ENCODE results near the gene KHNYN. TPM values are rescaled to one million over a fixed set of nuclear protein-coding genes. Genes with fewer than 3 reads are reported as not detected.

Gene KHNYN
- total and polyA plus RNA-seq, 2 experiments from 2014 or later, result 2.7 to 28.1 TPM

- no peaks in the 10 kb centered on the region for H3K36me3 Mint-ChIP-seq (ENCODE audit: low read depth)
- peaks cover 5% of the 10 kb centered on the region for H3K4me1 Mint-ChIP-seq
- no peak overlapping the region for H3K4me2 ChIP-seq
- H3K27me3 ChIP-seq (ENCODE audit: insufficient read depth), result peaks cover 31% of the 10 kb centered on the region
- no peak overlapping the region for H3K4me3 ChIP-seq
- no peak for TF ChIP-seq REST (IDR thresholded peaks at IDR 0.05; ENCODE audit: unreplicated experiment)
- no peaks in the 10 kb centered on the region for H4K20me1 ChIP-seq (replicated peaks; ENCODE audit: insufficient read depth)
- no peaks in the 10 kb centered on the region for H3F3A ChIP-seq (replicated peaks; ENCODE audit: low read depth)
- H3K4me1 ChIP-seq (ENCODE audit: insufficient read depth), result no peaks in the 10 kb centered on the region
- no peak overlapping the region for H3K27ac ChIP-seq (ENCODE audit: low read depth)
- no peaks in the 10 kb centered on the region; the same call in 2 of the 3 replicates for H3K9me3 Mint-ChIP-seq
- no peaks in the 10 kb centered on the region for H3K79me2 ChIP-seq (replicated peaks; ENCODE audit: insufficient read depth)
- peaks cover 9% of the 10 kb centered on the region for H3K27me3 Mint-ChIP-seq (ENCODE audit: insufficient read depth, low read depth, poor library complexity)
- no peak overlapping the region for H3K27ac Mint-ChIP-seq
- DNase-seq (ENCODE audit: low spot score), result no peak
- H3K36me3 ChIP-seq (ENCODE audit: insufficient read depth), result no peaks in the 10 kb centered on the region
- no peak overlapping the region for H2AFZ ChIP-seq
- ATAC-seq, result no peak
- no peak overlapping the region for H3K4me3 Mint-ChIP-seq
- no peaks in the 10 kb centered on the region for H3K9me2 ChIP-seq (ENCODE audit: insufficient read depth)
Observed at GRCh38 chr14:24422261-24422660, 7.5 kb upstream of the KHNYN start.

- no peak for DNase-seq (ENCODE audit: low spot score)
- no peaks in the 10 kb centered on the region for H3K9me3 Mint-ChIP-seq
Observed at GRCh38 chr14:24422694-24423601, 6.8 kb upstream of the KHNYN start.

More at GRCh38 chr14:24422694-24423601, 6.8 kb upstream of the KHNYN start:
- Histone ChIP-seq H3K4me1 (ENCODE audit: insufficient read depth) (no peaks in the 10 kb centered on the region), H3F3A (replicated peaks; ENCODE audit: low read depth) (no peaks in the 10 kb centered on the region), H3K4me3 (no peak overlapping the region), H3K36me3 (ENCODE audit: insufficient read depth) (no peaks in the 10 kb centered on the region), H3K9me2 (ENCODE audit: insufficient read depth) (no peaks in the 10 kb centered on the region), H4K20me1 (replicated peaks; ENCODE audit: insufficient read depth) (no peaks in the 10 kb centered on the region), H3K27ac (ENCODE audit: low read depth) (no peak overlapping the region), H3K4me2 (no peak overlapping the region), H3K79me2 (replicated peaks; ENCODE audit: insufficient read depth) (no peaks in the 10 kb centered on the region), H3K27me3 (ENCODE audit: insufficient read depth) (peaks cover 33% of the 10 kb centered on the region), H2AFZ (no peak overlapping the region)
- Mint-ChIP-seq H3K27me3 (ENCODE audit: insufficient read depth, low read depth, poor library complexity) (peaks cover 9% of the 10 kb centered on the region), H3K4me3 (no peak overlapping the region), H3K36me3 (ENCODE audit: low read depth) (no peaks in the 10 kb centered on the region), H3K27ac (no peak overlapping the region), H3K4me1 (peaks cover 8% of the 10 kb centered on the region)
- TF ChIP-seq JUNB (IDR thresholded peaks at IDR 0.05; ENCODE audit: unreplicated experiment) (no peak), REST (IDR thresholded peaks at IDR 0.05; ENCODE audit: unreplicated experiment) (no peak), ZNF331 (CRISPR knock-in tag; IDR thresholded peaks at IDR 0.05; ENCODE audit: low read depth) (no peak), EZH2 (IDR thresholded peaks at IDR 0.05; ENCODE audit: low read depth, unreplicated experiment) (no peak), STAT1 (IDR thresholded peaks at IDR 0.05; ENCODE audit: unreplicated experiment) (no peak)
- no peak for ATAC-seq
